ENCODE measurements around the gene L1TD1. TPM values are rescaled to one million over a fixed set of nuclear protein-coding genes. Genes with fewer than 3 reads are reported as not detected.
"Not testable (repeated sequence)": the region's sequence is repeated elsewhere in the genome, so short reads cannot be mapped to it uniquely, and the experiment has no call there.

L1TD1 gene
- total and polyA plus RNA-seq, 2 donors (not counting 3 experiments of a cell fraction or from before 2014, with no cell fraction given): 0.01 TPM; not detected in 1

DNA sequence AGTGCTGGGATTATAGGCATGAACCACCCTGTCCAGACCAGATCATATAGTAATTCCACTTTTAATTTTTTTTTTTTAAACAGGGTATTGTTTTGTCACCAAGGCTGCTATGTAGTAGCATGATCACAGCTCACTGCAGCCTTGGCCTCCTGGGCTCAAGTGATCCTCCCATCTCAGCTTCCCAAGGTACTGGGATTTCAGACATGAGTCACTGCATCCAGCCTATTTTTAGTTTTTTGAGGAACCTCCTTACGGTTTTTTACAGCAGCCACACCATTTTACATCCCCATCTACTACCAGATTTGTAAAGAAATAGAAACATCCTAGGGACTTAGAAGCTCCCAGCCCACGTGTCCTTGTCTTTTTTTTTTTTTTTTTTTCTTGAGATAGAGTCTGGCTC lies 24.0 kb downstream of the L1TD1 start:
- Histone ChIP-seq H3K9me1 (replicated peaks; ENCODE audit: control insufficient read depth, extremely low read depth, insufficient read depth, low read length) (no peaks in the 10 kb centered on the region), H2AFZ (ENCODE audit: low read depth, low read length) (no peak overlapping the region), H3K4me1 (ENCODE audit: control insufficient read depth, extremely low read depth, insufficient read depth, low read length) (no peaks in the 10 kb centered on the region), H3K27ac (ENCODE audit: insufficient read depth, low read depth, low read length) (no peak overlapping the region), H3K9me3 (replicated peaks; ENCODE audit: control insufficient read depth, insufficient read depth, low read length) (no peaks in the 10 kb centered on the region), H3K4me3 (replicated peaks in 1 of 3; ENCODE audit: insufficient read depth in 1 of 3, low read depth in 1 of 3, low read length in 3 of 3) (no peak overlapping the region), H3K27me3 (ENCODE audit: control insufficient read depth in 2 of 2, insufficient read depth in 2 of 2, low read length in 2 of 2) (no peaks in the 10 kb centered on the region), H3K36me3 (ENCODE audit: control insufficient read depth in 2 of 2, extremely low read depth in 1 of 2, insufficient read depth in 2 of 2, low read length in 2 of 2) (no peaks in the 10 kb centered on the region), H3K4me2 (ENCODE audit: insufficient read depth, low read length) (no peak overlapping the region), H4K20me1 (replicated peaks; ENCODE audit: control insufficient read depth, extremely low read depth, insufficient read depth, low read length) (no peaks in the 10 kb centered on the region), H3K9ac (replicated peaks; ENCODE audit: extremely low read depth, insufficient read depth, low read length) (no peak overlapping the region), H3K79me2 (ENCODE audit: control insufficient read depth, insufficient read depth, low read length) (no peaks in the 10 kb centered on the region)
- no peak for DNase-seq (ENCODE audit: low read depth, low spot score)
- FAIRE-seq: no peak
- intact Hi-C loops (cut with micrococcal nuclease): no loop called here
- POLR2A ChIA-PET: no interaction called here
- TF ChIP-seq JUN (IDR thresholded peaks at IDR 0.05; ENCODE audit: borderline replicate concordance, insufficient read depth, insufficient read length, low read depth): no peak
- TF ChIP-seq, protein P1, sequence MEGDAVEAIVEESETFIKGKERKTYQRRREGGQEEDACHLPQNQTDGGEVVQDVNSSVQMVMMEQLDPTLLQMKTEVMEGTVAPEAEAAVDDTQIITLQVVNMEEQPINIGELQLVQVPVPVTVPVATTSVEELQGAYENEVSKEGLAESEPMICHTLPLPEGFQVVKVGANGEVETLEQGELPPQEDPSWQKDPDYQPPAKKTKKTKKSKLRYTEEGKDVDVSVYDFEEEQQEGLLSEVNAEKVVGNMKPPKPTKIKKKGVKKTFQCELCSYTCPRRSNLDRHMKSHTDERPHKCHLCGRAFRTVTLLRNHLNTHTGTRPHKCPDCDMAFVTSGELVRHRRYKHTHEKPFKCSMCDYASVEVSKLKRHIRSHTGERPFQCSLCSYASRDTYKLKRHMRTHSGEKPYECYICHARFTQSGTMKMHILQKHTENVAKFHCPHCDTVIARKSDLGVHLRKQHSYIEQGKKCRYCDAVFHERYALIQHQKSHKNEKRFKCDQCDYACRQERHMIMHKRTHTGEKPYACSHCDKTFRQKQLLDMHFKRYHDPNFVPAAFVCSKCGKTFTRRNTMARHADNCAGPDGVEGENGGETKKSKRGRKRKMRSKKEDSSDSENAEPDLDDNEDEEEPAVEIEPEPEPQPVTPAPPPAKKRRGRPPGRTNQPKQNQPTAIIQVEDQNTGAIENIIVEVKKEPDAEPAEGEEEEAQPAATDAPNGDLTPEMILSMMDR (IDR thresholded peaks at IDR 0.05; ENCODE audit: extremely low read depth in 1 of 2, insufficient read depth in 1 of 2, low read depth in 1 of 2, low read length in 2 of 2): no peak
- no peak for TF ChIP-seq POLR2AphosphoS5 (IDR thresholded peaks at IDR 0.05; ENCODE audit: insufficient read depth, low read depth, low read length)
- no peak for TF ChIP-seq MYC (IDR thresholded peaks at IDR 0.05; ENCODE audit: low read depth, low read length)
- TF ChIP-seq, protein P2, sequence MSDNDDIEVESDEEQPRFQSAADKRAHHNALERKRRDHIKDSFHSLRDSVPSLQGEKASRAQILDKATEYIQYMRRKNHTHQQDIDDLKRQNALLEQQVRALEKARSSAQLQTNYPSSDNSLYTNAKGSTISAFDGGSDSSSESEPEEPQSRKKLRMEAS (IDR thresholded peaks at IDR 0.05; ENCODE audit: insufficient read depth, insufficient read length): no peak
- no peak for TF ChIP-seq EZH2 (IDR thresholded peaks at IDR 0.05; ENCODE audit: borderline replicate concordance, low read depth, low read length, severe bottlenecking)
- TF ChIP-seq FOS (IDR thresholded peaks at IDR 0.05; ENCODE audit: borderline replicate concordance, insufficient read depth, low read length): no peak
- TF ChIP-seq GATA2 (IDR thresholded peaks at IDR 0.05; ENCODE audit: insufficient read depth, insufficient read length, low read depth, low read length): no peak
- no peak for TF ChIP-seq POLR2A (IDR thresholded peaks at IDR 0.05; ENCODE audit: low read depth, low read length)
- CTCF ChIA-PET: no interaction called here
- dilution Hi-C loops (cut with MboI; ENCODE audit: extremely low pct_ligation_motif_present, low sequenced_read_pairs): no loop called here
- no TSS peak for BruUV-seq (replicated peaks)

DNA sequence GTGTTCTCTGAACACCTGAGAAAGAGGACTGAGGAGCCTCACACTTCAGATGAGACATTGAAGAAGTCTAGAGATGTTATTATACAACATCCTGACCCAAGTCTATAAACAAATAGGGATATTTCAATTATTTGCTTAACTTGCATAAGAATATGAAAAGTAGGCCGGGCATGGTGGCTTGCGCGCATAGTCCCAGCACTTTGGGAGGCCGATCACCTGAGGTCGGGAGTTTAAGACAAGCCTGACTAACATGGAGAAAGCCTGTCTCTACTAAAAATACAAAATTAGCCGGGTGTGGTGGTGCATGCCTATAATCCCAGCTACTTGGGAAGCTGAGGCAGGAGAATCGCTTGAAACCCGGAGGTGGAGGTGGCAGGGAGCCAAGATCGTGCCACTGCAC lies 25.8 kb downstream of the L1TD1 start:
- BruUV-seq (replicated peaks); FAIRE-seq; H3K4me3 ChIP-seq (replicated peaks in 1 of 3; ENCODE audit: insufficient read depth in 1 of 3, low read depth in 1 of 3, low read length in 3 of 3); H3K4me2 ChIP-seq (ENCODE audit: insufficient read depth, low read length); H3K27ac ChIP-seq (ENCODE audit: insufficient read depth, low read depth, low read length); H3K36me3 ChIP-seq (ENCODE audit: control insufficient read depth in 2 of 2, extremely low read depth in 1 of 2, insufficient read depth in 2 of 2, low read length in 2 of 2); dilution Hi-C loops (cut with MboI; ENCODE audit: extremely low pct_ligation_motif_present, low sequenced_read_pairs); H3K4me1 ChIP-seq (ENCODE audit: control insufficient read depth, extremely low read depth, insufficient read depth, low read length); H4K20me1 ChIP-seq (replicated peaks; ENCODE audit: control insufficient read depth, extremely low read depth, insufficient read depth, low read length); H2AFZ ChIP-seq (ENCODE audit: low read depth, low read length); H3K79me2 ChIP-seq (ENCODE audit: control insufficient read depth, insufficient read depth, low read length); DNase-seq (ENCODE audit: low read depth, low spot score); H3K27me3 ChIP-seq (ENCODE audit: control insufficient read depth in 2 of 2, insufficient read depth in 2 of 2, low read length in 2 of 2); POLR2A ChIA-PET; H3K9ac ChIP-seq (replicated peaks; ENCODE audit: extremely low read depth, insufficient read depth, low read length); H3K9me1 ChIP-seq (replicated peaks; ENCODE audit: control insufficient read depth, extremely low read depth, insufficient read depth, low read length); H3K9me3 ChIP-seq (replicated peaks; ENCODE audit: control insufficient read depth, insufficient read depth, low read length); intact Hi-C loops (cut with micrococcal nuclease): not testable (repeated sequence)
- CTCF ChIA-PET: interaction anchor here (1.8 kb wide), 1 partner anchor 45 kb away, joined by 4 read pairs; no protein-coding TSS in a partner anchor
